ENCODE results near the gene CEL.
A peak's percentile ranks its signal among the peaks of the same experiment; 100 is the strongest.
"Not testable (repeated sequence)": the region's sequence is repeated elsewhere in the genome, so short reads cannot be mapped to it uniquely, and the experiment has no call there.

The CEL gene

DNA sequence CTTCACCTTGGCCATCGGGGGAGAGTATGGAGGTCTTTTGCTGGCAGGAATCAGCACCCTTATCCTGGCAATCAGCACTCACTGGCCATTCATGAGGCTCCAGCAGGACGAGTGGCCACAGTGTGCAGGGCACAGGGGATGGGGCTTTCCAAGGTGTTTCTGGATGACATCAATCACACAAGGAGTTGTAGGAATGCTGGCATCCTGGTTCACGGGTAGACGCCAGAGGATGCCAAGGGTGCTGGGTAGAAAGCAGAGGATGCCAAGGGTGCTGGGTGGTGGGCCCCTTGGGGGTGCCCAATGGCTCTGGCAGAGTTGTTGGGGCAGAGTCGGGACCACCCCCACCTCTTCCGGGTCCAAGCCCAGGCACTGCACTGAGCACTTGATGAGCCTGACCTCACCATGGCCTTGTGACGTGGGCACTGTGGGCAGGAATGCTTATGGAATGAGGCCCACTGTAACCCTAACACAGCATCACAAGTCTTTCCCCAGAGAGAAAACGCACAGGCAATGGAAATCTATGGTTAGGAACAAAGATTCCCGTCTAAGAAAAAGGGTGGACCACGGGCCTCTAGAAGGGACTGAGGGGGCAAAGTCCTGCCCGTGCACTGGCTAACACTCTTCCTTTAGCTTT, 29.1 kb downstream of the CEL start:
- no peak for DNase-seq (ENCODE audit: extremely low spot score)
- ChIA-PET POLR2A (no interaction called here), CTCF (interaction anchor here (0.6 kb wide), 1 partner anchor 94 kb away, joined by 4 read pairs; no protein-coding TSS in a partner anchor)
- TF ChIP-seq CTBP1 (IDR thresholded peaks at IDR 0.05; ENCODE audit: borderline replicate concordance), result no peak

DNA sequence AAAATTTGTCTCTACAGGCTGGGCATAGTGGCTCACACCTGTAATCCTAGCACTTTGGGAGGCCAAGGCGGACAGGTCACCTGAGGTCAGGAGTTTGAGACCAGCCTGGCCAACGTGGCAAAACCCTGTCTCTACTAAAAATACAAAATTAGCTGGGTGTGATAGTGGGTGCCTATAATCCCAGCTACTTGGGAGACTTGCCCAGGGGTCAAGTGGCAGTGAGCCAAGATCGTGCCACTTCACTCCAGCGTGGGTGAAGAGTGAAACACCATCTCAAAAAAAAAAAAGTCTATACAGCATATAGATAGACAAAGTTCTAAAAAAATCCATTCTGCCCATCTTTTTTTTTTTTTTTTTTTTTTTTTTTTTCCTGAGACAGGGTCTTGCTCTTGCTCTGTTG, 32.6 kb downstream of the CEL start:
- DNase-seq (ENCODE audit: extremely low spot score); POLR2A ChIA-PET: not testable (repeated sequence)
- CTCF ChIA-PET, result interaction anchor here (0.7 kb wide), 1 partner anchor 34 kb away, joined by 3 read pairs; no protein-coding TSS in a partner anchor

DNA sequence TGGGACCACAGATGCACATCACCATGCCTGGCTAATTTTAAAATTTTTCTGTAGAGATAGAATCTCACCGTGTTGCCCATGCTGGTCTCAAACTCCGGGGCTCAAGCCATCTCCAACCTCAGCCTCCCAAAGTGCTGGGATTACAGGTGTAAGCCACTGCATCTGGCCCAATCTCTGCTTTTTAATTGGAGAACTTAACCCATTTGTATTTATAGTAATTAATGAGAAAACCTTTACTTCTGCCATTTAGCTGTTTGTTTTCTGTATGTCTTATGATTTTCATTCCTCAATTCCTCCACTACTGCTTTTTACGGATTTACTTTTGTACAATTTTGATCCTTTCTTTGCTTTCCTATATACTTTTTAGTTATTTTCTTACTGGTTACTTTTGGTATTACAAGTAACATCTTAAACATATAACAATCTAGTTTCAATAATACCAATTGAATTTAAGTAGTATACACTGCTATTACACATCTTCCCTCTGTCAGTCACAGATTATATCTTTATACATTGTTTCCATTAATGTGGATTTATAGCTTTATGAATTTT, 33.1 kb downstream of the CEL start:
- no peak for TF ChIP-seq ARNT (IDR thresholded peaks at IDR 0.05)
- TF ChIP-seq SUZ12 (IDR thresholded peaks at IDR 0.05), result no peak
- TF ChIP-seq, protein P1, sequence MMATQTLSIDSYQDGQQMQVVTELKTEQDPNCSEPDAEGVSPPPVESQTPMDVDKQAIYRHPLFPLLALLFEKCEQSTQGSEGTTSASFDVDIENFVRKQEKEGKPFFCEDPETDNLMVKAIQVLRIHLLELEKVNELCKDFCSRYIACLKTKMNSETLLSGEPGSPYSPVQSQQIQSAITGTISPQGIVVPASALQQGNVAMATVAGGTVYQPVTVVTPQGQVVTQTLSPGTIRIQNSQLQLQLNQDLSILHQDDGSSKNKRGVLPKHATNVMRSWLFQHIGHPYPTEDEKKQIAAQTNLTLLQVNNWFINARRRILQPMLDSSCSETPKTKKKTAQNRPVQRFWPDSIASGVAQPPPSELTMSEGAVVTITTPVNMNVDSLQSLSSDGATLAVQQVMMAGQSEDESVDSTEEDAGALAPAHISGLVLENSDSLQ (IDR thresholded peaks at IDR 0.05), result 0 out of 2 replicates have a peak, but pooled peaks have one; percentile 5
- no peak for TF ChIP-seq FOXA1 (IDR thresholded peaks at IDR 0.05)
- TF ChIP-seq TARDBP (IDR thresholded peaks at IDR 0.05), result no peak
- DNase-seq (ENCODE audit: extremely low spot score), result no peak
- ChIA-PET POLR2A (no interaction called here), CTCF (interaction anchor here (0.7 kb wide), 1 partner anchor 35 kb away, joined by 3 read pairs; no protein-coding TSS in a partner anchor)

DNA sequence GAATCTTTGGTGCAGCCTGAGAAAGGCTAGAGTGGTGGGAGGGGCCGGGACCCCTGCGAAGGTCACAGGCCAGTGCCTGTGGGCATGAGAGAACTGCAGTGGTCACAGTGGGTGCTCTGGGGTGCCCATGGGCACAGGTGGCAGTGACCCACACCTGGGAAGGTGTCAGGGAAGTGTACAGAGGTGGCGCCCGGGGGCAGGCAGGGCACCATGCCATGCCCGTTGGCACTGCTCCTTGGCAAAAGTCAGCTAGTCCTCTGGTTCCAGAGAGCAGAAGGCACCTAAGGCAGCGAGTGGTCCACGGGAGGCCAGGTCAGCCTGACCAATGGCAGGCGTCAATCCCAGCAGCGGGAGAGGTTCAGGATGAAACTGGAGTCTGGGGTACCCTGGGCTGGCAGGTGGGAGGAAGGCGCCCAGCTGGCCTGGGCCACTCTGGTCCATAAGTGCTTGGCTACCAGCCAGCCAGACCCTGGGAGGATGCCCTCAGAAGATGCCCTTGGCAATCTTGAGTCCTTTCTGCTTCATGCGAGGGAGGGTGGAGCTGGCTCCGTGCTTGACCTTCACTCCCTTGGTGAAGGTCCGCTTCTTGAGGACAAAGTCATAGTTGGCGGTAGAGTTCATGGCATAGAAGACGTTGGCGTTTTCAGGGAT, 36.4 kb downstream of the CEL start:
- no peak for TF ChIP-seq FOXA1 (IDR thresholded peaks at IDR 0.05)
- no peak for TF ChIP-seq FOXK2 (IDR thresholded peaks at IDR 0.05)
- TF ChIP-seq LEF1 (IDR thresholded peaks at IDR 0.05; ENCODE audit: borderline replicate concordance), result no peak
- no peak for TF ChIP-seq CTBP1 (IDR thresholded peaks at IDR 0.05; ENCODE audit: borderline replicate concordance)
- TF ChIP-seq L3MBTL2 (conservative IDR thresholded peaks at IDR 0.05), result no peak
- TF ChIP-seq BHLHE40 (IDR thresholded peaks at IDR 0.05; ENCODE audit: borderline replicate concordance), result no peak
- TF ChIP-seq, protein P1 (IDR thresholded peaks at IDR 0.05), result no peak
- no peak for TF ChIP-seq SUZ12 (IDR thresholded peaks at IDR 0.05)
- no peak for TF ChIP-seq ARNT (IDR thresholded peaks at IDR 0.05)
- no peak for TF ChIP-seq HDGF (IDR thresholded peaks at IDR 0.05; ENCODE audit: borderline replicate concordance)
- ChIA-PET CTCF (no interaction called here), POLR2A (no interaction called here)
- no peak for DNase-seq (ENCODE audit: extremely low spot score)

DNA sequence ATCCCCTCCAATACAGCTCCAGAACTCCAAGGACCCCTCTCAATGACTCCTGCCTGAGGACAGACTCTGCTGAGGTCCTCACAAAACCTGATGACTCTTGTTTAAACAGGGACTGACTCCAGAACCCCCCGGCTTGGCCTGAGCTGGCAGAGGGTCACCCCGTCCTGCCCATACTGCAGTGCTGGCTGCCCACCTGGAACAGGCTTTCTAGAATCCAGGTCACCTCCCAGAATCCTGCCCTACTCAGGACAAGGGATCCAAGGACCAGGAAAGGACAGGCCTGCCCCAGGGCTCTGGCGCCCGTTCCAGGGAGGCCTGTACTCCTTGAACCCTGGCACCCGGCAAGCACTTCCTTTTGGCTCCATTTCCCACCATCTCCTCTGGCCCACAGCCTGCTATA, 37.1 kb downstream of the CEL start:
- ChIA-PET POLR2A (interaction anchor here (0.6 kb wide), 1 partner anchor 227 kb away, joined by 3 read pairs; no protein-coding TSS in a partner anchor), CTCF (no interaction called here)
- TF ChIP-seq, protein P1 (IDR thresholded peaks at IDR 0.05), result no peak
- TF ChIP-seq FOXM1 (IDR thresholded peaks at IDR 0.05; ENCODE audit: borderline replicate concordance) (no peak), ELF4 (IDR thresholded peaks at IDR 0.05) (no peak), TARDBP (IDR thresholded peaks at IDR 0.05) (no peak), FOXK2 (IDR thresholded peaks at IDR 0.05) (no peak), NFRKB (IDR thresholded peaks at IDR 0.05) (no peak), ARNT (IDR thresholded peaks at IDR 0.05) (no peak), BHLHE40 (IDR thresholded peaks at IDR 0.05; ENCODE audit: borderline replicate concordance) (no peak), CTBP1 (IDR thresholded peaks at IDR 0.05; ENCODE audit: borderline replicate concordance) (no peak), HDGF (IDR thresholded peaks at IDR 0.05; ENCODE audit: borderline replicate concordance) (no peak), L3MBTL2 (conservative IDR thresholded peaks at IDR 0.05) (no peak), SP1 (IDR thresholded peaks at IDR 0.05) (no peak), ZNF384 (IDR thresholded peaks at IDR 0.05) (no peak), SUZ12 (IDR thresholded peaks at IDR 0.05) (no peak), FOXA1 (IDR thresholded peaks at IDR 0.05) (no peak), LEF1 (IDR thresholded peaks at IDR 0.05; ENCODE audit: borderline replicate concordance) (no peak)
- DNase-seq (ENCODE audit: extremely low spot score), result no peak

DNA sequence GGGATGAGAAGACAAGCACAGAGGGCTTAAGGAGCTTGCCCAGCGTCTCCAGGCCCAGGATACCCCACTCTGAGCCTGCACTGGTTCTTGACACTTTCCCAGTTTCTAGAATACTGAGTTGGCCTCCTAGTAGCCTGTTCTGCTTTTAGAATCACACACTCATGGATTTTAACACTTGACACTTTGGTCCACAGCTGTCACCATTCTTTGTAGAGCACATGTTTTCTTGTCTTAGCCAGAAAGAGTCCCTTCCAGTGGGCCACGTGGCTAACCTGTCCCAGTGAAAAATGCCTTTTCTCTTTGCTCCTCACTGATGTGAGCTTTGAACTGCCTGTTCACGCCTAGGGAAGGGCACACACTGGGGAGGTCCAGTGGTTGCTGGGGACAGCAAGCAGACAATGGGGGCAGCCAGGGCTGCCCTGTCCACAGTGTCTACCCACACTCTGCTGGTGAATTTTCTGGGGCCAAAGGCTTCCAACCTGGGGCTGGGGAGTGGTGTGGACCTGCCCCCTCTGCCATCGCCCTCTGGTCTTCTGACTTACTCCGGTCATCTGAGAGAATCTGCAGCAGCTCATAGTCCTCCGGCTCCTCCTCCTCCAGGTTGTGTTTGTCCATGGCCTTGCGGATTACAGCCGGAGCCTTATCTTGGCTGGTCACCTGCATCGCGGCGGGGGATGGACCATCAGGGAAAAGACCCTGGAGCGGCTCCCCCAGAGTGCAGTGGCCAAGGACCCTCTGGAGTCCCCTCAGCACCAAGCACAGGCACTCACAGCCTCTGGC, 38.1 kb downstream of the CEL start:
- no peak for DNase-seq (ENCODE audit: extremely low spot score)
- POLR2A ChIA-PET, result no interaction called here
- TF ChIP-seq CTBP1 (IDR thresholded peaks at IDR 0.05; ENCODE audit: borderline replicate concordance) (no peak), HDGF (IDR thresholded peaks at IDR 0.05; ENCODE audit: borderline replicate concordance) (no peak)
- CTCF ChIA-PET, result no interaction called here
